ENCODE measurements around the gene RABEP1.
"Not testable (repeated sequence)": the region's sequence is repeated elsewhere in the genome, so short reads cannot be mapped to it uniquely, and the experiment has no call there.

Gene RABEP1

DNA sequence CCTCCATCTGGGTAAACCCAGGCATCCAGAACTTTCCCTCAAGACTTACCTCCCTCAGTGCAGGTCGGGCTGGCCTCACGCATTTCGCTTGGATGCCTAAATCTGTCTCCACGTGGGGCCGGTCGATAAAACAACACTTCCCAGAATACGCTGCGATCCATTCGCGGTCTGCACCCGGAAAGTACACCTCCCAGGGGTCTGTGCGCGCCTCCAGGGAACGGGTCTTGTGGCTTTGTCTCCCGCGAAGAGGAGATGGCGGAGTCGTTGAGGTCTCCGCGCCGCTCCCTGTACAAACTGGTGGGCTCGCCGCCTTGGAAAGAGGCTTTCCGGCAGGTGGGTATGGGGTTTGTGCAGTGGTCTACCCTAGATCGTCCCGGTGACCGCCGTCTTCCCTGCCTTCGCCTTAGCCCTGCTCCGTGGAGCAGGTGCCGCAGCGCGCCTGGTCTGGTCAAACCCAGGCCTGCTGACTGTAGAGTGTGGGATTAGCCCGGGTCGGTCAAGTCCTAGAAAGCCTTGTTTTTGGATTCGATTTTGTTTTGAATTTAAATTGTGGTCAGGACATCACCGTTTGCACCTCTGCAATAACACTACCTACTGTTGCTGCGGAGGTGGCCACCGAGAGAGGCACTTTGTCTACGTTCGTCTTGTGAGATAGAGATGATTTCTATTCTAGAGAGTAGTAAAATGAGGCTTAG, 138.0 kb downstream of the RABEP1 start, which contains the start of gene RPAIN:
Gene RPAIN (plus strand): TSS at position 224 of the 695 bp plus-strand sequence. CDS start 29 bp downstream, at position 253.
- Histone ChIP-seq H3K4me3 (peak within 1 kb of the TSS; percentile 90), H3K27ac (peak within 1 kb of the TSS; percentile 72 to 92)
- TF ChIP-seq, protein P1, sequence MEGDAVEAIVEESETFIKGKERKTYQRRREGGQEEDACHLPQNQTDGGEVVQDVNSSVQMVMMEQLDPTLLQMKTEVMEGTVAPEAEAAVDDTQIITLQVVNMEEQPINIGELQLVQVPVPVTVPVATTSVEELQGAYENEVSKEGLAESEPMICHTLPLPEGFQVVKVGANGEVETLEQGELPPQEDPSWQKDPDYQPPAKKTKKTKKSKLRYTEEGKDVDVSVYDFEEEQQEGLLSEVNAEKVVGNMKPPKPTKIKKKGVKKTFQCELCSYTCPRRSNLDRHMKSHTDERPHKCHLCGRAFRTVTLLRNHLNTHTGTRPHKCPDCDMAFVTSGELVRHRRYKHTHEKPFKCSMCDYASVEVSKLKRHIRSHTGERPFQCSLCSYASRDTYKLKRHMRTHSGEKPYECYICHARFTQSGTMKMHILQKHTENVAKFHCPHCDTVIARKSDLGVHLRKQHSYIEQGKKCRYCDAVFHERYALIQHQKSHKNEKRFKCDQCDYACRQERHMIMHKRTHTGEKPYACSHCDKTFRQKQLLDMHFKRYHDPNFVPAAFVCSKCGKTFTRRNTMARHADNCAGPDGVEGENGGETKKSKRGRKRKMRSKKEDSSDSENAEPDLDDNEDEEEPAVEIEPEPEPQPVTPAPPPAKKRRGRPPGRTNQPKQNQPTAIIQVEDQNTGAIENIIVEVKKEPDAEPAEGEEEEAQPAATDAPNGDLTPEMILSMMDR (IDR thresholded peaks at IDR 0.05) = no peak
- peak; percentile 90 for DNase-seq (ENCODE audit: low spot score)

DNA sequence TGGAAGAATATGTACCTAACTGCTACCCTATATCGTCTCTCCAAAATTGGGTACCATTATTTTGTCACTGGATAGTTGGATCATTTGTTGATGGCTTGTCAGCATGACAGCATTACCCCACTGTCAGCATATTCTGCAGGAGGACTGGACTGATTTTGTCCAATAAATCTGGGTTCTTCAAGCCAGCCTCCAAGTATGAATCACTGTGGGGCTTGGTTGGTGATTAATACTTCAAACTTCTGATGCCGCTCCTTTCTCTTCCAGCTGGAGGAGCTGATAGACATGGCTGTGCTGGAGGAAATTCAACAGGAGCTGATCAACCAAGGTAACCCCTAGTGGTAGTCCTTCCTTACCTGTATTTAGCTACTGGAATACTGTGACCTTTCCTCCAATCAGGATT, 140.4 kb downstream of the RABEP1 start:
- H3K27ac ChIP-seq = no peak overlapping the region
- H3K4me3 ChIP-seq = no peak overlapping the region
- TF ChIP-seq, protein P1 (IDR thresholded peaks at IDR 0.05) = no peak
- DNase-seq (ENCODE audit: low spot score) = no peak

DNA sequence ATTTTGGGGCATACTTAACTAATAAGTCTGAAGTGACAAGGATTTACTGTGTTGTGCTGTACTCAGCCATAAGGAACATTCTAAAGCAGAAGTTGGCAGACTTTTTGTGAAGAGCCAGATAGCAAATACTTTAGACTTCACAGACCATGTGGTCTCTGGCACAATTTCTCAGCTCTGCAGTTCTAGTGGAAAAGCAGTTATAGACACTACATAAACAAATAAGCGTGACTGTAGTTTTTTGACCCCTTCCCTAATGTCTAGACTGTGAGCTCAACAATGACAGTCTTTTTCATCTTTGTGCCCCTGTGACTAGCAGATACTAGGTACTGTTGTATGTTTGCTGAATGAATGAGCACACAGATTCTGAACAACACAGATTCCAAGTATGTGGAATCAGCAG, 142.8 kb downstream of the RABEP1 start:
- TF ChIP-seq, protein P1 (IDR thresholded peaks at IDR 0.05) = no peak
- Histone ChIP-seq H3K4me3 (no peak overlapping the region), H3K27ac (no peak overlapping the region)
- DNase-seq (ENCODE audit: low spot score) = no peak

DNA sequence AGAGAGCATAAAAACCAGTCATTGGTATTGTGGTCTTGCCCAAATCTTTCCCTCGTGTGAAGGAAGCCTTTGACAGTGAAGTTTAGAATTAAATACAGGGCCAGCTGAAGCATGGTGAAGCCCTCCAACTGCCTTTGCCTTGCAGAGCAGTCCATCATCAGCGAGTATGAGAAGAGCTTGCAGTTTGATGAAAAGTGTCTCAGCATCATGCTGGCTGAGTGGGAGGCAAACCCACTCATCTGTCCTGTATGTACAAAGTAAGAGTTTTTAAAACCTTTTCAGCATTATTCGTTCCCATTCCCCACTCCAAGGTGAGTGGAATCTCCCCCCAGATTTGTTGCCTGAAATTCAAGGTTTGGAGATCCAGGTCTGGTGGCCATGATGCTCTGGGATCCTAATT, 143.7 kb downstream of the RABEP1 start:
- TF ChIP-seq, protein P1 (IDR thresholded peaks at IDR 0.05) = no peak
- Histone ChIP-seq H3K4me3 (no peak overlapping the region), H3K27ac (no peak overlapping the region)
- DNase-seq (ENCODE audit: low spot score) = no peak

DNA sequence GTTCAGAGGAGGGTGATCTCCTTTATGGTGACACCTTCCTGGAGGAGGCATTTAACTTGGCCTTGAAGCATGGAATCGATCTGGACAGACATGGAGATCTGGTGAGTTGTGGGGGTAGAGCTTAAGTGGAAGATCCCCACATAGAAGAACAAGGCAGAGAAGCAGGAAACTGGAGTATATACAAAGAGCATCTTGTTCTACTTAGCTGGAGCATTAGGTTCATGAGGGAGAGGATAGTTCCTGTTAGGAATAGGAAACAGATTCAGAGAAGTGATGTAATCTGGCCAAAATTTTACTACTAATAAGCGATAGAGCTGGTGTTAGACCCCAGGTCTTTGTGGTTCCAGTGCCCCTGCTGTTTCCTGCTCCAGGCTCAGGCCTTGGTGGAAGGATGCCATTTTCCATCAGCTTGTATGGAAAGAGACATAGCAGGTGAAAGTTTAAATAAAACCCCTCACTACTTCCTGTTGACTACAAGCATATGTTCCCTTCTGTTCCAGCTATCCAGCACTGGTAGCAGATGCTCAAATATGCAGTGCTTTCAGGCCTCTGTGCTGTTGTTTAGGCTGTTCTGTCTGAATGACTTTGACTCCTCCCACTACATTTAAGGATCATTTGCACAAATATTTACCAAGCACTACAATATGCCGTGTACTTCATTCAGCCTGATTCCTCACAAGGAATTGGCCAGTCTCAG, 147.3 kb downstream of the RABEP1 start:
- TF ChIP-seq, protein P1 (IDR thresholded peaks at IDR 0.05) = no peak
- H3K27ac ChIP-seq = no peak overlapping the region
- no peak overlapping the region for H3K4me3 ChIP-seq
- DNase-seq (ENCODE audit: low spot score) = no peak

DNA sequence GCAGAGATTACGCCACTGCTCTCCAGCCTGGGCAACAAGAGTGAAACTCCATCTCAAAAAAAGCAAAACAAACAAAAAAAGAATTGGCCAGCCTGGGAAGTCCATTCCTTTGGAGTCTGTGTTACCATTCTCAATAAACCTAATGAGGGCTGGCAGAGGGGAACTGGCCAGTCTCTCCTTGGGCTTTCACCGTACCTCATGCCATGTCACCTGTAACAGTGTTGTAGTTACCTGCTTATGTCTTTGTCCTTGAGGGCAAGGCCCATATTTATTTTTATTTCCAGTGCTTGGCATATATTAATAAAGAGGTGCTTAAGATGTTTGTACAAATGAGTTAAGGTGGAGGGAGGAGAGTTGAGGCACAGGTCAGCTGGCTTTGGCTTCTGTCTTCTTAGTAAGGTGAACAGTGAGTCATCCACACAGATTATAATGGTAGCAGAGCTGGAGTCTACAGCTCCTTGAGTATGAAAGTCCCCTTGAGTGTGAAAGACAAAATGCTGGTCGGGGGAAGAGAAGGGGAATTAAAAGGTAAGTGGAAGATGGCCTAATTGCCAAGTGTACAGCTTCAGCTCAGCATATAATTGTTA, 148.4 kb downstream of the RABEP1 start:
- TF ChIP-seq, protein P1 (IDR thresholded peaks at IDR 0.05) = no peak

DNA sequence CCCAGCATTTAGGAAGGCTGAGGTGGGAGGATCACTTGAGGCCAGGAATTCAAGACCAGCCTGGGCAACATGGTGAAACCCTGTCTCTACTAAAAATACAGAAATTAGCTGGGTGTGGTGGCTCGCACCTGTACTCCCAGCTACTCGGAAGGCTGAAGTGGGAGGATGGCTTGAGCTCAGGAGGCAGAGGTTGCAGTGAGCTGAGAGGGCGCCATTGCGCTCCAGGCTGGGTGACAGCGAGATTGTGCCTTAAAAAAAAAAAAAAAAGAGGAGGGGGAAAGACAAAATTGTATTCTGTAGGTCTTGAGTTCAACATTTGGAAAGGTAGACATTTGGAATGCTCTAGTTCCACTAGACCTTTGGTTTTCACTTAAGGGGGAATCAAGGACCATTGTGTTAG, 149.2 kb downstream of the RABEP1 start:
- not testable (repeated sequence) for DNase-seq (ENCODE audit: low spot score); H3K27ac ChIP-seq

More for the DNA sequence above, 148.4 kb downstream of the RABEP1 start:
- DNase-seq (ENCODE audit: low spot score) = no peak
- Histone ChIP-seq H3K4me3 (no peak overlapping the region), H3K27ac (no peak overlapping the region)

More for the DNA sequence above, 149.2 kb downstream of the RABEP1 start:
- not testable (repeated sequence) for H3K4me3 ChIP-seq
